ENCODE data around the gene TADA3. TPM values are rescaled to one million over a fixed set of nuclear protein-coding genes. Genes with fewer than 3 reads are reported as not detected.

TADA3 gene
- total RNA-seq, 1 donor from 2014 or later = 54.5 TPM

- Histone ChIP-seq H3K9me3 (ENCODE audit: insufficient read depth, low read depth, low read length) (no peaks in the 10 kb centered on the region), H3K36me3 (ENCODE audit: insufficient read depth, low read length) (peaks cover 34% of the 10 kb centered on the region), H3K79me2 (ENCODE audit: insufficient read depth, low read length) (peaks cover 86% of the 10 kb centered on the region), H2AFZ (ENCODE audit: low read depth, low read length) (no peak overlapping the region), H3K27ac (ENCODE audit: low read depth, low read length) (no peak overlapping the region), H3K27me3 (ENCODE audit: insufficient read depth, low read length) (no peaks in the 10 kb centered on the region), H4K20me1 (ENCODE audit: insufficient read depth, low read length) (peaks cover 52% of the 10 kb centered on the region), H3K4me2 (ENCODE audit: low read length) (no peak overlapping the region), H3K9ac (ENCODE audit: low read length) (peak overlapping the region; percentile 3), H3K4me3 (ENCODE audit: insufficient read depth, low read depth, low read length) (no peak overlapping the region), H3K4me1 (ENCODE audit: insufficient read depth, low read length) (peaks cover 15% of the 10 kb centered on the region)
- H3K4me3 Mint-ChIP-seq (ENCODE audit: unreplicated experiment) = peak overlapping the region; percentile 58
- DNase-seq (ENCODE audit: low read depth) (no peak), FAIRE-seq (no peak)
- no peaks in the 10 kb centered on the region for H3K9me3 Mint-ChIP-seq (ENCODE audit: unreplicated experiment)
- H3K36me3 Mint-ChIP-seq (ENCODE audit: low read depth, unreplicated experiment) = peaks cover 22% of the 10 kb centered on the region
- peaks cover 34% of the 10 kb centered on the region for H3K4me1 Mint-ChIP-seq (ENCODE audit: low read depth, unreplicated experiment)
- TF ChIP-seq, protein P1, sequence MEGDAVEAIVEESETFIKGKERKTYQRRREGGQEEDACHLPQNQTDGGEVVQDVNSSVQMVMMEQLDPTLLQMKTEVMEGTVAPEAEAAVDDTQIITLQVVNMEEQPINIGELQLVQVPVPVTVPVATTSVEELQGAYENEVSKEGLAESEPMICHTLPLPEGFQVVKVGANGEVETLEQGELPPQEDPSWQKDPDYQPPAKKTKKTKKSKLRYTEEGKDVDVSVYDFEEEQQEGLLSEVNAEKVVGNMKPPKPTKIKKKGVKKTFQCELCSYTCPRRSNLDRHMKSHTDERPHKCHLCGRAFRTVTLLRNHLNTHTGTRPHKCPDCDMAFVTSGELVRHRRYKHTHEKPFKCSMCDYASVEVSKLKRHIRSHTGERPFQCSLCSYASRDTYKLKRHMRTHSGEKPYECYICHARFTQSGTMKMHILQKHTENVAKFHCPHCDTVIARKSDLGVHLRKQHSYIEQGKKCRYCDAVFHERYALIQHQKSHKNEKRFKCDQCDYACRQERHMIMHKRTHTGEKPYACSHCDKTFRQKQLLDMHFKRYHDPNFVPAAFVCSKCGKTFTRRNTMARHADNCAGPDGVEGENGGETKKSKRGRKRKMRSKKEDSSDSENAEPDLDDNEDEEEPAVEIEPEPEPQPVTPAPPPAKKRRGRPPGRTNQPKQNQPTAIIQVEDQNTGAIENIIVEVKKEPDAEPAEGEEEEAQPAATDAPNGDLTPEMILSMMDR (IDR thresholded peaks at IDR 0.05; ENCODE audit: insufficient read depth, low read depth, low read length) = no peak
- no peak for TF ChIP-seq EZH2 (IDR thresholded peaks at IDR 0.05; ENCODE audit: insufficient read depth, low read length)
- no peaks in the 10 kb centered on the region for H3K27me3 Mint-ChIP-seq (ENCODE audit: low read depth, unreplicated experiment)
- peak overlapping the region; percentile 60 for H3K27ac Mint-ChIP-seq (ENCODE audit: unreplicated experiment)
Observed at GRCh38 chr3:9795207-9795606, 2.9 kb upstream of the TADA3 start.

DNA sequence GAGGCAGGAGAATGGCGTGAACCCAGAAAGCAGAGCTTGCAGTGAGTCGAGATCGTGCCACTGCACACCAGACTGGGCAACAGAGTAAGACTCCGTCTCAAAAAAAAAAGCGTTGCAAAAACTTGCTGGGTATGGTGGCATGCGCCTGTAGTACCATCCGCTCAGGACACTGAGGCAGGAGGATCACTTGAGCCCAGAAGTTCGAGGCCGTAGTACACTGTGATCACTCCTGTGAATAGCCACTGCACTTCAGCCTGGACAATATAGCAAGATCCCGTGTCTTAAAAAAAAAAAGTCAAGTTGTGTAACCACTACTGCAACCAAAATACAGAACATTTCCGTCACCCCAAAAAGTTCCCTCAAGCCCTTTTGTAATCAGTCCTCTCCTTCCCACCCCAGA lies 2.1 kb upstream of the TADA3 start:
- Mint-ChIP-seq H3K36me3 (ENCODE audit: low read depth, unreplicated experiment) (peaks cover 23% of the 10 kb centered on the region), H3K4me1 (ENCODE audit: low read depth, unreplicated experiment) (peaks cover 34% of the 10 kb centered on the region), H3K4me3 (ENCODE audit: unreplicated experiment) (peak overlapping the region; percentile 96), H3K27me3 (ENCODE audit: low read depth, unreplicated experiment) (no peaks in the 10 kb centered on the region), H3K9me3 (ENCODE audit: unreplicated experiment) (no peaks in the 10 kb centered on the region), H3K27ac (ENCODE audit: unreplicated experiment) (peak overlapping the region; percentile 84)
- H3K4me1 ChIP-seq (ENCODE audit: insufficient read depth, low read length) = peaks cover 15% of the 10 kb centered on the region
- H3K9ac ChIP-seq (ENCODE audit: low read length) = no peak overlapping the region
- no peak overlapping the region for H2AFZ ChIP-seq (ENCODE audit: low read depth, low read length)
- DNase-seq (ENCODE audit: low read depth) (no peak), FAIRE-seq (no peak)
- peak overlapping the region; percentile 93 for H3K4me3 ChIP-seq (ENCODE audit: insufficient read depth, low read depth, low read length)
- no peak overlapping the region for H3K27ac ChIP-seq (ENCODE audit: low read depth, low read length)
- peak overlapping the region; percentile 99 for H3K4me2 ChIP-seq (ENCODE audit: low read length)
- H4K20me1 ChIP-seq (ENCODE audit: insufficient read depth, low read length) = peaks cover 44% of the 10 kb centered on the region
- no peaks in the 10 kb centered on the region for H3K27me3 ChIP-seq (ENCODE audit: insufficient read depth, low read length)
- TF ChIP-seq, protein P1 (IDR thresholded peaks at IDR 0.05; ENCODE audit: insufficient read depth, low read depth, low read length) = no peak
- no peak for TF ChIP-seq EZH2 (IDR thresholded peaks at IDR 0.05; ENCODE audit: insufficient read depth, low read length)
- H3K36me3 ChIP-seq (ENCODE audit: insufficient read depth, low read length) = peaks cover 29% of the 10 kb centered on the region
- no peaks in the 10 kb centered on the region for H3K9me3 ChIP-seq (ENCODE audit: insufficient read depth, low read depth, low read length)
- H3K79me2 ChIP-seq (ENCODE audit: insufficient read depth, low read length) = peaks cover 80% of the 10 kb centered on the region

DNA sequence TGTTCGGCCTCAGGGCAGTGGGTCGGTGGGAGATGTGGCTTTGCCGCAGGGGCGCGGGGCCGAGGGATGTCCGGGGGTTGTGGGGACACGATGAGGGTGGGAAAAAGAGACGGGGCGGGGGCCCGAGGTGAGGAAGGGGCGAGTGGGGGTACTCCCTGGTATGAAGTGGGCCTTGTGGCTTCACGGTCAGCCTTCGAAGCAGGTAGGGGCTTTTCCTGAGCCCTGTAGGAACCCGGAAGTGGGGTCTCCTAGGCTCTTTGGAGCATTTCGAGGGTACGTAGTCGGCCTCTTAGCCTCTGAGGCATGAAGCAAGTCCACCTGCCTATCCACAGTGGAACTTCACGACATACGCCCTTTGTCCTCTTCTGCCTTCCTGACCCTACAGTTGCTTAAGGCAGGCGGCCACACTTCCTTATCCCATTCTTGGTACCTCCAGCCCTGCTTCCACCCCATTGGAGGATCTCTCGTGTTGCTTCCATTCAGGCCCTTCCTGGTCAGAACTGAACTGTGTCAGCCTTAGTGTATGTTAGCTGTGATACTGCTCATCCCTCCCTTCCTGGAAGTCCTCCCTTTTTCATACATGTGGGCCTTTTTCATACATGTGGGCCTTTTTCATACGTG lies 998 bp upstream of the TADA3 start:
- H3K27ac ChIP-seq (ENCODE audit: low read depth, low read length) = peak overlapping the region; percentile 99
- H3K9ac ChIP-seq (ENCODE audit: low read length) = peak overlapping the region; percentile 97
- peaks cover 72% of the 10 kb centered on the region for H3K79me2 ChIP-seq (ENCODE audit: insufficient read depth, low read length)
- Mint-ChIP-seq H3K4me1 (ENCODE audit: low read depth, unreplicated experiment) (peaks cover 34% of the 10 kb centered on the region), H3K36me3 (ENCODE audit: low read depth, unreplicated experiment) (peaks cover 28% of the 10 kb centered on the region), H3K27me3 (ENCODE audit: low read depth, unreplicated experiment) (no peaks in the 10 kb centered on the region), H3K27ac (ENCODE audit: unreplicated experiment) (peak overlapping the region; percentile 100), H3K4me3 (ENCODE audit: unreplicated experiment) (peak overlapping the region; percentile 96), H3K9me3 (ENCODE audit: unreplicated experiment) (no peaks in the 10 kb centered on the region)
- H2AFZ ChIP-seq (ENCODE audit: low read depth, low read length) = peak overlapping the region; percentile 21
- peaks cover 15% of the 10 kb centered on the region for H3K4me1 ChIP-seq (ENCODE audit: insufficient read depth, low read length)
- peak overlapping the region; percentile 99 for H3K4me2 ChIP-seq (ENCODE audit: low read length)
- TF ChIP-seq, protein P1 (IDR thresholded peaks at IDR 0.05; ENCODE audit: insufficient read depth, low read depth, low read length) = no peak
- no peak for TF ChIP-seq EZH2 (IDR thresholded peaks at IDR 0.05; ENCODE audit: insufficient read depth, low read length)
- H4K20me1 ChIP-seq (ENCODE audit: insufficient read depth, low read length) = peaks cover 36% of the 10 kb centered on the region
- H3K36me3 ChIP-seq (ENCODE audit: insufficient read depth, low read length) = peaks cover 22% of the 10 kb centered on the region
- H3K9me3 ChIP-seq (ENCODE audit: insufficient read depth, low read depth, low read length) = no peaks in the 10 kb centered on the region
- FAIRE-seq (no peak), DNase-seq (ENCODE audit: low read depth) (no peak)
- no peaks in the 10 kb centered on the region for H3K27me3 ChIP-seq (ENCODE audit: insufficient read depth, low read length)
- peak overlapping the region; percentile 93 for H3K4me3 ChIP-seq (ENCODE audit: insufficient read depth, low read depth, low read length)
